SIG-M5 (cell line): Measurements from ENCODE around the gene KAT6B.

Experiments
- DNase-seq: peaks from one replicate; lab custom pipeline; 2025; lab: John Stamatoyannopoulos, UW

KAT6B gene

DNA sequence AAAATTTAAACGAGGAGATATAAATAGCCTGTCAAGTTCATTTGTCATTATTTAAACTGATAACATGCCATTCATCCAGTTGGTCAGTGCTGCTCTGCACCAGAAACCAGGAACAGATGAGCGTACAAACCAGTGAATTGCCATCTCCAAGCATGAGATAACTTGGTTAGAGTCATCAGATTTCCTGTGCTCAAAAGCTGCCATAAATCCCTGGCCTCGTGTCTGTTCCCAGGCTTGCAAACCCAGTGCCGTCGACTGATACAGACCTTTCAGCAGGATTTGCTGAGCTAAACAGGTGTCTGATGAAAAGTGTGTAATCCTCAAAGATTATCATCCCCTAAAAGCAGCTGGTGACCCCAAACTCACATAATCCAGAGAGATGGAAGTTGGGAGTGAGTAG is 189.0 kb downstream of the KAT6B start:
- DNase-seq, result no peak

DNA sequence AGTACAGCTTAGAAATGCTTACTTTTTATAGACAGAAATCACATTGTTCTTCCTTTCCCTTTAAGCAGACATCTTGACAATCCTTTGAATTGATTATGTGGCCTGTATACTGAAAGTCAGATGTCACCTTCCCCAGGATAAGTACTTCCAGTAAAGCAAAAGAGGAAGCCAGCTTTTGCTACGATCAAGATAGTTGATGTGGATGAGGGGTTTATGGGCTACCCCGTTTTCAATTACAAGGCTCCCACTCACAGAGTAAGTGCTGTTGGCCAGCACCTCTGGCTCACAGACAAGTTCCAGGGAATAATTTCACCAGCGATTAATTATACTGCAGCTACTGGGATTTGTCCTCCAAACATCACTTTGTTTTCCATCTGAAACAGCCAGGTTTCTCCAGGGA is 189.9 kb downstream of the KAT6B start:
- no peak for DNase-seq

DNA sequence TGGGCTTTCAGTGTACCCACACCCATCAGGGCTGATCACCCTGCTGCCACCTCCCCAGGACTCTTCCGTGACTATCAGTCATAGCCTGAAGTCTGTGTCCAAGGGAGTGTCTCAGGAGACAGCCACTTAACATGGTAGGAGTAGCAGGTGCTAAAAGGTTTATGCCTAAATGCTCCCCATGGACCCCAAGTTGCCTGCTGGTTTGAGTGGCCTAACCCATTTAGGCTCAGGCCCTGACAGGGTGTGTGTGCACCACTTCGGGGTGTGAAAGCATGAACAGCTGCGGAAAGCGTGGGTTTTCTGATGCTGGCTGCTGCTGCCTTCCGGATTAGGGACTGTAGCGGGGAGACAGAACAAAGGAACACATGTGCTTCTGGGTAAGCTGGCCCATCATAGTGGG is 191.9 kb downstream of the KAT6B start:
- DNase-seq, result no peak

- DNase-seq, result no peak
These were observed 192.4 kb downstream of the KAT6B start for GRCh38 chr10:75018686-75019307.

DNA sequence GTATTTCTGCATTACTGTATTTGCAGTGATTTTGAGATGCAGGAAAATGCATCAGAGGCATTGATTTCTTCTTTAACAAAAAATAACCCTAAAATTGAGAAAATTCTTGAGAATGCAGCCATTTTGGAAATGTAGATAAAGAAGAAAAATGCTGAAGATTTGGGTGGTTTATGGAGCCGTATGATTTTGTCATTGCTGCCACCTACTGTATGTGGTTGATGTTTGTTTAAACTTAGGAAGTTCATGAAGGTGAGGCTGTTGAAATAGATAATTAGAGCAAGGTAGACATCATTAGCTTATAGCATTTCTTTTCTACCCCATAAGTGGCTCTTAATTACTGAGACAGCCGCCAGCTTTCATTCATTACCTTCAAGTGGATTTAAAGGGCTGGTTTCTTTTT is 193.0 kb downstream of the KAT6B start:
- no peak for DNase-seq

- DNase-seq, result no peak
These were observed 193.8 kb downstream of the KAT6B start for GRCh38 chr10:75020168-75020567.

- no peak for DNase-seq
These were observed 195.2 kb downstream of the KAT6B start for GRCh38 chr10:75021379-75022249.

GRCh38 chr10:75023074-75023473 is 196.7 kb downstream of the KAT6B start:
- no peak for DNase-seq

DNA sequence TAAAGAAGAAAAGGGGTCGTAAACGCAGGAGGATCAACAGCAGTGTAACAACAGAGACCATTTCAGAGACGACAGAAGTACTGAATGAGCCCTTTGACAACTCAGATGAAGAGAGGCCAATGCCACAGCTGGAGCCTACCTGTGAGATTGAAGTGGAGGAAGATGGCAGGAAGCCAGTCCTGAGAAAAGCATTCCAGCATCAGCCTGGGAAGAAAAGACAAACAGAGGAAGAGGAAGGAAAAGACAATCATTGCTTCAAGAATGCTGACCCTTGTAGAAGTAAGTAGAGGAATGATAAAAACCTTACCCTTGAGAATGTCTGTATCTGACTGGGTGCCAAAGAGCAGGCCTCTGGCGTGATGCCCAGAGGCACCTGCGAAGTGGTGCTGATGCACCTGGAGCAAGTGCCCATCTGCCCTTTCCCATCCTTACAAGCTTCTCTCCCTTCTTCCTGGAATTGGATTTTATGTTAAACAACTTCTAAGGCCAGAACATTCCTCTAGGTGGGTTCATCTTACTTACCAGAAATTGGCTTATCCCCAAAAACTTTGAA is 198.6 kb downstream of the KAT6B start:
- no peak for DNase-seq

- no peak for DNase-seq
These were observed 201.6 kb downstream of the KAT6B start for GRCh38 chr10:75028049-75028448.

GRCh38 chr10:75028748-75029147 is 202.3 kb downstream of the KAT6B start:
- no peak for DNase-seq

GRCh38 chr10:75029420-75029819 is 203.0 kb downstream of the KAT6B start:
- no peak for DNase-seq

DNA sequence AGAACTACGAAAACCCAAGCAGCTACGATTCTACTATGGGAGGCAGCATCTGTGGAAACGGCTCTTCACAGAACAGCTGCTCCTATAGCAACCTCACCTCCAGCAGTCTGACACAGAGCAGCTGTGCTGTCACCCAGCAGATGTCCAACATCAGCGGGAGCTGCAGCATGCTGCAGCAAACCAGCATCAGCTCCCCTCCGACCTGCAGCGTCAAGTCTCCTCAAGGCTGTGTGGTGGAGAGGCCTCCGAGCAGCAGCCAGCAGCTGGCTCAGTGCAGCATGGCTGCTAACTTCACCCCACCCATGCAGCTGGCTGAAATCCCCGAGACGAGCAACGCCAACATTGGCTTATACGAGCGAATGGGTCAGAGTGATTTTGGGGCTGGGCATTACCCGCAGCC is 203.5 kb downstream of the KAT6B start:
- DNase-seq, result no peak

DNA sequence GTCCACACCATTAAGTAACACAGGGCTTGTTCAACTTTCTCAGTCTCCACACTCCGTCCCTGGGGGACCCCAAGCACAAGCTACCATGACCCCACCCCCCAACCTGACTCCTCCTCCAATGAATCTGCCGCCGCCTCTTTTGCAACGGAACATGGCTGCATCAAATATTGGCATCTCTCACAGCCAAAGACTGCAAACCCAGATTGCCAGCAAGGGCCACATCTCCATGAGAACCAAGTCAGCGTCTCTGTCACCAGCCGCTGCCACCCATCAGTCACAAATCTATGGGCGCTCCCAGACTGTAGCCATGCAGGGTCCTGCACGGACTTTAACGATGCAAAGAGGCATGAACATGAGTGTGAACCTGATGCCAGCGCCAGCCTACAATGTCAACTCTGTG is 204.0 kb downstream of the KAT6B start:
- no peak for DNase-seq

DNA sequence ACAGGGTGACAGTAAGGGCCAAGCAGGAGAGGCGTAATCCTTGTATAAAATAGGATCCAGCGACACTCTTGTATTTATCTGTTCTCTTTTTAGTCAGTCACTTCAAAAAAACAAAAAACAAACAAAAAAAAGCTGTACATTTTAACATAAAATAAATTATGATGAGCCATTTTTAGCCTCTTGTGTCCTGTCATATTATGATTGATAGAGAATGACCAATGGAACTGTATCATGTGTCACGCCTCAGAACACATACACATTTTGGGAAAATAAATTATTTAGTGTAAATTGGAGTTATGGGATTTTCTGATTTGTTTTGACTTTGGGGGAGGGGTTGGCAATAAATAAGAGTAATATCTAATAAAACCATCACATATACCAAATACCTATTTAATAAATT is 205.7 kb downstream of the KAT6B start:
- no peak for DNase-seq

GRCh38 chr10:75032813-75033212 is 206.4 kb downstream of the KAT6B start:
- no peak for DNase-seq

GRCh38 chr10:75033399-75034130 is 207.2 kb downstream of the KAT6B start:
- DNase-seq, result no peak

GRCh38 chr10:75034131-75034512 is 207.7 kb downstream of the KAT6B start:
- no peak for DNase-seq

- no peak for DNase-seq
These were observed 208.4 kb downstream of the KAT6B start for GRCh38 chr10:75034714-75035258.

- DNase-seq, result no peak
These were observed 209.7 kb downstream of the KAT6B start for GRCh38 chr10:75035975-75036708.
